ENCODE data around the gene ADCY5.
A peak's percentile ranks its signal among the peaks of the same experiment; 100 is the strongest.
"Not testable (repeated sequence)": the region's sequence is repeated elsewhere in the genome, so short reads cannot be mapped to it uniquely, and the experiment has no call there.

The ADCY5 gene

GRCh38 chr3:123261666-123262065 is 187.2 kb downstream of the ADCY5 start:
- no peak for DNase-seq (ENCODE audit: low read depth)

- peak; percentile 52 for DNase-seq (ENCODE audit: low read depth)
Observed at GRCh38 chr3:123258811-123259420, 190.0 kb downstream of the ADCY5 start.

- DNase-seq (ENCODE audit: low read depth) = no peak
Observed at GRCh38 chr3:123258359-123258758, 190.5 kb downstream of the ADCY5 start.

- DNase-seq (ENCODE audit: low read depth) = no peak
Observed at GRCh38 chr3:123256256-123256655, 192.6 kb downstream of the ADCY5 start.

GRCh38 chr3:123246866-123247265 is 202.0 kb downstream of the ADCY5 start:
- DNase-seq (ENCODE audit: low read depth) = no peak

- DNase-seq (ENCODE audit: low read depth) = no peak
Observed at GRCh38 chr3:123244128-123244527, 204.8 kb downstream of the ADCY5 start.

- DNase-seq (ENCODE audit: low read depth) = no peak
Observed at GRCh38 chr3:123239756-123240155, 209.1 kb downstream of the ADCY5 start.

GRCh38 chr3:123239186-123239585 is 209.7 kb downstream of the ADCY5 start:
- not testable (repeated sequence) for DNase-seq (ENCODE audit: low read depth)

GRCh38 chr3:123236902-123237301 is 212.0 kb downstream of the ADCY5 start:
- no peak for DNase-seq (ENCODE audit: low read depth)
